GM18498 (cell line): ENCODE measurements around the gene MAP7D1.

Experiments used
- ATAC-seq: cut with Tn5 transposase; IDR thresholded peaks from one replicate; pipeline ENCODE4 v1.9.1; 2021; ENCODE audit warnings: mild to moderate bottlenecking, moderate library complexity; ENCODE audit not compliant: unreplicated experiment

Gene MAP7D1

DNA sequence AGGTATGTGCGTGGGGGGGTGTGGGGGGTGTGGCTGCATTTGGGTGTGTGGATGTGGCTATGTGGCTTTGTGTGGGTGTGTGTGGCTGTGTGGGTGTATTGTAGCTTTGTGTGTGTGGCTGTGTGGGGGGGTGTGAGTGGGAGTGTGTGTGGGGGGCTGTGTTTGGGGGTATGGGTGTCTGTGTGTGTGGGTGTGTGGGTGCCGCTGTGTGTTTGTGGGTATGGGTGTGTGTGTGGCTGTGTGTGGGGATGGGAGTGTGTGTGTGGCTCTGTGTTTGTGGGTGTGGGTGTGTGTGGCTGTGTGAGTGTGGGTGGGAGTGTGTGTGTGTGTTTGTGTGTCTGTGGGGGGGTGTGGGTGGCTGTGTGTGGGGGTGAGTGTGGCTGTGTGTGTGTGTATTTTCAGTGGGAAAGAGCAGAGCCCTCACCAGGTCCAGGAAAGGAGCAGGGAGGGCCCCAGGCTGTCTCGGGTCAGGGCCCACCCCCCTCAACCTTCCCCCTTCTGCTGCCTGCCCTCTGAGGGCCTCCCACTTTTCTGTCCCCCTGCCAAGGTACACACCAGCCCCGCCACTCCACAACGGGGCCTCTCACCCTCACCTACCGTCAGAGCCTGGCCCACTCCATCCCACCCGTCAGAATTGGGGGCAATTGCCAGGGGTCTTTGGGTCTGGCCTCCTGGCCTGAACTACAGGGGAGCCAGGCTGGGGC lies 29.0 kb upstream of the MAP7D1 start:
- ATAC-seq, result no peak

DNA sequence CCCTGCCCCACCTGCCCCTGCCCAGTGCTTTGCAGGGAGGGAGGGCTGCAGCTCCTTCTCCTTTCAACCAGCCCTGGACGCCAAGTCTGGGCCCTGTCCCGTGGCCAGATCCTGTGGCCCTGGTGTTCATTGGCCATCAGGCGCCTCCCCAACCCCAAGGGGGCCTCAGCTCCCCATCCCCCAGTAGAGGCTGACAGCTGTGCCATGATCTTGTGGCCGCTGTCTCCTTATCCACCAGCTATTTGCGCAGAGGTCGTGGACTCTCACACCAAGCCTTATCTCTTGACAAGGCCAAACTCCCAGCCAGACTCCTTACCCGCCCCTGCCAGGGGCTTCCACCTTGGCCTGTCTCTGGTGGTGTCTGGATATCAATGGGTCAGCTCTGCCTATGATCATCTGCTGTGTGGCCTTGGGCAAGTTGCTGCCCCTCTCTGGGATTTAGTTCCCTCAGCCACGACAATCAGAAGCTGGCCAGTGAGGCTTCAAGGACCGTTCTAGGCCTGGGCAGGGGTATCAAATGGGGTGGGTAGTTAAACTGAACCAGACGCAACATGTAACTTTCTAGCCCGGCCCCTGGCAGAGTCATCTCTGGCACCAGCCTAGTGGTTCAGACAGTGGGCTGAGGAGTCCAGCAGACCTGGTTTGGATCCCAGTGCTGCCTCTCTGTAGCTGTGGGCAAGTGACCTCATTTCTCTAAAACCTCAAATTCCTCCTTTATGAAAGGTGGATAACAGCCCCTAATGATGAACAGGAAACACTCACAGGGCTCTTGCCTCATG lies 27.6 kb upstream of the MAP7D1 start:
- no peak for ATAC-seq

DNA sequence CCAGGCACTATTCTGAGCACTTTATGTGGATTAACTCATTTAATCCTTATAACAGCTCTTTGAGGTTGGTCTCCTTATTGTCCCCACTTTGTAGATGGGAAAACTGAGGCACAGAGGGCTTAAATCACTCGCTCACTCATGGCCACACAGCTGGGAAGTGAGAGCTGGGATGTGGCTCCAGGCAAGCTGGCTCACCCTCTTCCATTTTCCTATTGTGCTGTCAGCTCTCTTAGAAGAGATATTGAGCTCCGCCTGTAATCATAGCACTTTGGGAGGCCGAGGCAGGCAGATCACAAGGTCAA lies 27.1 kb upstream of the MAP7D1 start:
- no peak for ATAC-seq

GRCh38 chr1:36132029-36132428 lies 23.9 kb upstream of the MAP7D1 start:
- no peak for ATAC-seq

DNA sequence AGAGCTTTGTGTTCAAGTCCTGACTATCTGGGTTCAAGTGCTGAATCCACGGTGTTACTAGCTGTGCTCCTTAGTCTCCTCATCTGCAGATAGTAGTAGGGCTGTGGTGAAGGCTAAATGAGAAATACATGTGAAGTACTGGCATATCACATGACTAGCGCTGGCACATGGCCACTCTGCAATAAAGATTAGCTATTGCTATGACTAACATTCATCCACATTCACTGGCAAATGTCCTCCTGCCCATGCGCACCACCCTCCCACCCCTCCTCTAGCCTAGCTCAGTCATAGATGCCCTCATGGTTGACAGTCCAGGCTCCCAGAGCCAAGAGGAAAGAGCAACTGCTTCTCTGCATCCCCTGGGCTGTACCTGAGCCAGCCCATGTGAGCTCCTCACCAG lies 22.5 kb upstream of the MAP7D1 start:
- ATAC-seq, result no peak

DNA sequence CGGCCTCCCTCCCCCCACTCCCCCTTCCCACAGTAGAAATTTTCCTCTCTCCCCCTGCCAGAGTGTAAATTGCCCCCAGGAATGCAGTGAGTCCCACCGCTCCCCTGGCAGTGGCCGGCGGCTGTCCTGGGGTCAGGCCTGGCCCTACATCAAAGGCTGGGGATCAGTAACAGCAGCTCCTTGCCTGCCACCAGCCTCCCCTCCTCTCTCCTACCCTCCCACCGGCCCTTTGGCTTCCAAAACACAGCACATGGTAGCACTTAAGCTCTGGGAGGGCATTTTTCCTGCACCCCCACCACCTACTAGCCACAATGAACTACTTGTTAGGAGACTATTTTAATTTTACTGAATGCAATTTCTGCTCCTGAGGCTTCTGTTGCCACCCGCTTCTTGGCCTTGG lies 21.9 kb upstream of the MAP7D1 start:
- ATAC-seq, result no peak

DNA sequence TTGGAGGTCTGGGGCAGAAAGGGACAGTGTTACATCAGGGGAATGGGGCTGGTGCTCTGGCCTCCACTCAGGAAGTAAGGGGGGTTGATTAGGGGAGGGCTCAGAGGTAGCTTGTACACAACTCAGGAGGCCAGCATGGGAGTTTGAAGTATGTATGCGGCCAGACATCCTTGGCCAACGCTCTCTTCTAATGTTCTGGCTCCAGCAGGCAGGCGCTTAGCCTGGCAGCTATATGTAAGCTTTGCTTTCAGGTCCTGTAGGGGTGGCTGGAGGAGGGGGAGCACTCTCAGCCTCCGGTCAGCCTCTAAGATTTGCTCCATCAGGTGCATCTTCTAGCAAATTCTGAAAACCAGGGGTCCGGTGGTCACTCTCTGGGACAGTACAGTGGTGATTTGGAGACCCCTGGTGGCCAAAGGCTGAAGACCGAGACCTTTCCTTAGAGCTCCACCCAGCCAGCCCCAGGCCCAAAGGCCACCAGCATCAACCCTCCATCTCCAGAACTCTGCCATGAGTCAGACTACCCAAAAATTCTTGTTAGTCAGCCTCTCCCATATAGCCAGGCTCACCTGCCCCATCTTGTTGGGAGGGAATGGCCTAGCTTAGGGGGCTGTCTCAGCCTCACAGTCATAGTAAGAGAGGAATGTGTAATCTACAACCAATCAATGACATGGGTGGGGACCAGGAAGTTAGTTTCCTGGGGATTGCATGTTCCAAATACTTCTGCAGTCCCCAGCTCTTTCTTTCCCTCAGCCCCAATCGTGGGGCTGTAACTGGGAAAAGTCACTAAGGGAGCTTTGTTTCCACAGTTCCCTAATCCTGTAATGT lies 21.2 kb upstream of the MAP7D1 start:
- ATAC-seq, result no peak

DNA sequence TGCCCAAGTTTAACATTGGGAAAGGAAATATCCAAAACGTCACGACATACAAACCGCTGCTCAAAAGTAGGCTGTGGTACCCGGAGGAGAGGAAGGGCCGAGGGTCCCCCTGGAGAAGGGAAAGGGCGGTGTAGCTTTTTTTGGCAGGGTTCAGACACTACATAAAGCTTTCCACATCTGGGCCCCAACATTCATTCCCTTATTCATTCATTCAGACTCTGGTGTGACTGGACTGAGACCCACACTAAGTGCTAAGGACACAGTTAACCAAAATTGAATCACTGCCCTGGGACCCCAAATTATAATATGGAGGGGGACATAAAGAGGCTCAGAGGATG lies 20.7 kb upstream of the MAP7D1 start:
- ATAC-seq, result no peak

GRCh38 chr1:36135796-36136195 lies 20.2 kb upstream of the MAP7D1 start:
- ATAC-seq, result no peak

DNA sequence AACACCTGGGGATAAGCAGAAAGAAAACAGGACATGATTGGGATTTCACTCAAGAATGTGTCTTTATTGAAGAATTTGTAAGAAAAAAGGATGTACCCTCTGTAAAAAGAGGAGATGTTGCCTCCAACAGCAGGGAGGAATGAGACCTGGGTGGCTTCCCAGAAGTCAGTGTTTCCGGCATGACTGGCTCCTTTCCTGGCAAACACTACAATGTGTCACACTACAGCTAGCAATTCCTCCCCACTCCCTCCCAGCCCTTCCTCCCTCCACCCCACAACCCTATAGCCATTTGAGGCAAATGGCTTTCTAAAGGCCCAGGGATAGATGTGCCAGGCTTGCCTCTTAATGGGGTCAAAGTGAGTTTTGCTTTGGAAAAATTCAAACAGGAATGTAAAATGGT lies 19.4 kb upstream of the MAP7D1 start:
- no peak for ATAC-seq

- no peak for ATAC-seq
Observed at GRCh38 chr1:36137226-36137625, 18.7 kb upstream of the MAP7D1 start.

- ATAC-seq, result no peak
Observed at GRCh38 chr1:36137776-36138175, 18.2 kb upstream of the MAP7D1 start.

DNA sequence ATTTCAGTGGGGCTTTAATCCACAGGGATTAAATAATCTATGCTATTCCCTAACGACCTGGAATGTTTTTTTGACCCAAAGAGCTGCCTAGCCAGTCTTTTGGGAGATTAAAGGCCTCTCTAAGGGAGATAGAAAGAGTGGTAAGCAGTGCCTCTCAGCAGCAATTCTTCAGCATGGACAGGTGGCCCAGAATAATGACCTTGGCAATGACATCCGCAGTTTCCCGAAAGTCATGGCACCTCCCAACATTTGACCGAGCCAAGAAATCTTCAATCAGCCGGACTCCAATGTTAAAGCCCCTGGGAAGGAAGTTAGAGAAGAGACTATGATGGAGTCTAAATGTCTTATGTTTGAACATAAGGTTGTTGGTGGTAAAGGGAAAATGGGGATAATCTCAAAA lies 16.4 kb upstream of the MAP7D1 start:
- no peak for ATAC-seq

DNA sequence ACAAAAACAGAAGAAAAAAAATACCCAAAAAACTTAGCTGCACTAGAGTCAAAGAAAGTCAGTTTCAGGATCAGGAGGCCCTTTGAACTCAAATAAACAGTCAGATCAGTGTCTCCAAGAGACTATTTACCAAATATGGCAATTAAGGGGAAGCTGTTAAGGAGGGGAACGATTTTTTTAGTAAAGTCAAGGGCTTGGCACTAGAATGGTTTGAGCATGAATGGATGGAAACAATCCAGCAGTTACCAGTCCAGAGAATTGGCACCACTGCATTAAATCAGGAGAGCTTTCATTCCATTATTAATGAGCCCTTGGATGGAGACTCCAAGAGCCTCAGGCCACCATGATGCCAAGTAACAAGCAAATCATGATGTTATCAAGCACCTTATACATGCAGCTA lies 13.8 kb upstream of the MAP7D1 start:
- no peak for ATAC-seq

- no peak for ATAC-seq
Observed at GRCh38 chr1:36143424-36143823, 12.5 kb upstream of the MAP7D1 start.

DNA sequence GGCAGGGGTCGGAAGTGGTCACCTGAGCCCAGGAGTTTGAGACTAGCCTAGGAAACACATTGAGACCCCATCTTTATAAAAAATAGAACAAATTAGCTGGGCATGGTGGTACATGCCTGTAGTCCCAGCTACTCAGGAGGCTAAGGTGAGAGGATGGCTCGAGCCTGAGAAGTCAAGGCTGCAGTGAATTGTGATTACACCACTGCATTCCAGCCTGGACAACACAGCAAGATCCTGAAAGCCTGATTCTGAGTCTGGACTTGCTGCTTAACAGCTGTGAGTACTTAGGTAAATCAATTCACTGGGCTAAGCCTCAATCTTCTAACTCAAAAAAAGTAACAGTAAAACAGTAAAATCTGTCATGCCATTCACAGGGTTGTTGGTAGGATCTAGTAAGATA lies 11.5 kb upstream of the MAP7D1 start:
- ATAC-seq, result no peak

DNA sequence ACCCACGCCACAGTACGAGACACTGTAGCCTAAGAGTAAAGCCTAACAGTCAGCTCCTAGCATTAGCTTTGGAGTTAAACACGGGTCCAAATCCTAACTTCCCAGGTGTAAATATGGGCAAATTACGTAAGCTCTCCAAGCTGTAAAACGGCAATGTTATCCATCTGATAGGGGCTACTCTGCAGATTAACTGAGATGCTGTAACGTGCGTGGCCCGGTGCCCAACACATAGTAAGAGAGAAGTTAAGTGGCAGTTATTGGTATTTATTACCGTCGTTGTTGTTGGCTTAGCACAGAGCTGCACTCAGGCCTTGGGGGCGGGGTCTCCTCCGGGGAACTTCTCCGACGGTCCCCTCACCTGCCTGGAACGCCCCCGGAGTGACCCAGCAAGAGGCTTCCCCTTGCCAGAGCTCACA lies 7.1 kb upstream of the MAP7D1 start:
- ATAC-seq, result peak; percentile 0

GRCh38 chr1:36149237-36149972 lies 6.6 kb upstream of the MAP7D1 start, which contains the start of gene TRAPPC3:
TSS of gene TRAPPC3 (minus strand) at chr1:36149486. CDS start at chr1:36149378, 108 bp downstream.
- peak; percentile 92 for ATAC-seq

- ATAC-seq, result no peak
Observed at GRCh38 chr1:36149973-36150295, 6.0 kb upstream of the MAP7D1 start.

- ATAC-seq, result peak; percentile 55
Observed at GRCh38 chr1:36150296-36151133, 5.4 kb upstream of the MAP7D1 start.
